WTC11 (cell line): ENCODE results near the gene CSTPP1.

ENCODE experiments used
- CBFB ChIP-seq: sonication (generic); formaldehyde crosslinking; IDR thresholded peaks from 2 replicates; pipeline ENCODE4 v1.8.1; 2022; ENCODE audit warnings: mild to moderate bottlenecking, low read depth, missing genetic modification reagents
- CREB1 ChIP-seq: sonication (generic); formaldehyde crosslinking; IDR thresholded peaks from 2 replicates; pipeline ENCODE4 v1.8.0; 2023; ENCODE audit warnings: mild to moderate bottlenecking, missing genetic modification reagents
- CTCF ChIP-seq: fragments of 200-600 bp; IDR thresholded peaks from 2 replicates; pipeline ENCODE4 v1.8.0; 2022; ENCODE audit warnings: antibody characterized with exemption
- JUN ChIP-seq: sonication (generic); formaldehyde crosslinking; IDR thresholded peaks from 2 replicates; pipeline ENCODE4 v1.8.0; 2023; ENCODE audit warnings: mild to moderate bottlenecking, missing genetic modification reagents
- MAX ChIP-seq: sonication (generic); formaldehyde crosslinking; IDR thresholded peaks from 2 replicates; pipeline ENCODE4 v1.8.0; 2022; ENCODE audit warnings: mild to moderate bottlenecking, missing genetic modification reagents
- TCF7 ChIP-seq: sonication (generic); formaldehyde crosslinking; IDR thresholded peaks from 2 replicates; pipeline ENCODE4 v1.8.0; 2022; ENCODE audit warnings: mild to moderate bottlenecking, low read depth, missing genetic modification reagents, moderate library complexity
- USF2 ChIP-seq: sonication (generic); formaldehyde crosslinking; IDR thresholded peaks from 2 replicates; pipeline ENCODE4 v1.8.1; 2023; ENCODE audit warnings: mild to moderate bottlenecking, missing genetic modification reagents, moderate library complexity

- TF ChIP-seq MAX (no peak), CTCF (no peak), CREB1 (CRISPR knock-in tag) (no peak), USF2 (CRISPR knock-in tag) (no peak), CBFB (no peak), JUN (CRISPR knock-in tag) (no peak), TCF7 (CRISPR knock-in tag) (no peak)
Measured at GRCh38 chr11:47171061-47171838, 234.7 kb downstream of the CSTPP1 start.
